Ramos (cell line): ENCODE results near the gene ITPR2.
"Not testable (repeated sequence)": the region's sequence is repeated elsewhere in the genome, so short reads cannot be mapped to it uniquely, and the experiment has no call there.

Source experiments
- in situ Hi-C: fragments of 300-500 bp; cut with MboI; formaldehyde crosslinking; loops from one replicate; pipeline ENCODE4 v1.14.3; 2022; ENCODE audit warnings: low sequenced_read_pairs; ENCODE audit not compliant: unreplicated experiment

Gene ITPR2

GRCh38 chr12:26548227-26548626 is 284.8 kb downstream of the ITPR2 start:
- in situ Hi-C loops: no loop called here

- in situ Hi-C loops: no loop called here
Observed at GRCh38 chr12:26546535-26547314, 286.3 kb downstream of the ITPR2 start.

DNA sequence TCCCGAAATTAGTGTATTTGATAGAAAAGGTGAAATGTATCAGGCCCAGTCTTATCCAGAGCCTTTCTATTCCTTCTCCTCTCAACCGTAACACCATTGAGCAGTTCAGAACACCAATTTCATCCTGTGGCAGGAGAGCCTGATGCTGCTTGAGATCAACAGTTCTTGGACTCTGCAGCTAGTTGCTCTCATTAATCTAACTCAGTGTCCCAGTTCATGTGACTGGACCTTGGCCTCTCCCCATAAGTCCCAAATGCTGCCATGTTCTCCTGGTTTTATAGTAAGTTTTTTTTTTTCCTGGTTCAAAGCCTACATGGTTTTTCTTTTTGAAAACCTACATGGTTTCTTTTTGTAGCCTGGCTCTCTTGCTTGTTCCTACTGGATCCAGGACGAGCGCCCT is 293.9 kb downstream of the ITPR2 start:
- in situ Hi-C loops: no loop called here

DNA sequence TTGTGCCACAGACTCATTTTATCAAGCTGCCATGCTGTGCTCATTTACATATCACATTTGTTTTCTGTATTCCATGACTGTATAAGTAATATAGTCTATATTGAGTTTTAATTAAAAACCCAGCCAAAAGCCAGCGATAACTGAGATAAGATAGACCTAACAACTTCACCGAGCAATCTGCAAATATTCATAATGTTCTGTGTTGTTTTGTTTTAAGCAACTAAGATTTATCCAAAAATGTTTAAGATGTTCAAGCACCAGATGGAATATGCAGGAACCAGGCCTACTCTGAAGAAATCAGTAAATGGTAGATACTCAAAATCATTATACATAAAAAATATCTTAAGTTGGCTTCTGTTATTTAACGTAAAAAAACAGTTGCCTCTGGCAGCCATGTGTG is 295.3 kb downstream of the ITPR2 start:
- in situ Hi-C loops: no loop called here

- in situ Hi-C loops: no loop called here
Observed at GRCh38 chr12:26537126-26537525, 295.9 kb downstream of the ITPR2 start.

- in situ Hi-C loops: no loop called here
Observed at GRCh38 chr12:26535826-26536225, 297.2 kb downstream of the ITPR2 start.

DNA sequence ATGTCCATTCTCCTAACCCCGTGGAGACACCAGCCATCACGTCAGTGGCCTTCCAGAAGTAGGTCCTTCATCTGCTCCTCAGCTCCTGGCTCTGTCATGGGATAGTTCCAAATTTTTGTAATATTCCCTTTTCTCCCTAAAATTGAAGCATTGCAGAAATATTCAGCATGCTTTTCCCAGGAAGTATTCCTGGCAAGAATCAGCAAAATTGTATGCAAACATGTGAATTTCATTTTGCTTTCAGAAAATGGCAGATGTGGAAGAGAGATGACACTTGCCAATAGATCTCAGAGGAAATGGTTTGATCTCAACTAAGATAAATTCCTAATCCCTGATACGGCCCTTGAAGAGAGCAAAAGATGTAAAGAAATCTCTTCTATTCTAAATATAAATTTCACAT is 298.9 kb downstream of the ITPR2 start:
- in situ Hi-C loops: no loop called here

- in situ Hi-C loops: no loop called here
Observed at GRCh38 chr12:26533211-26533610, 299.8 kb downstream of the ITPR2 start.

GRCh38 chr12:26530461-26530860 is 302.5 kb downstream of the ITPR2 start:
- in situ Hi-C loops: no loop called here

DNA sequence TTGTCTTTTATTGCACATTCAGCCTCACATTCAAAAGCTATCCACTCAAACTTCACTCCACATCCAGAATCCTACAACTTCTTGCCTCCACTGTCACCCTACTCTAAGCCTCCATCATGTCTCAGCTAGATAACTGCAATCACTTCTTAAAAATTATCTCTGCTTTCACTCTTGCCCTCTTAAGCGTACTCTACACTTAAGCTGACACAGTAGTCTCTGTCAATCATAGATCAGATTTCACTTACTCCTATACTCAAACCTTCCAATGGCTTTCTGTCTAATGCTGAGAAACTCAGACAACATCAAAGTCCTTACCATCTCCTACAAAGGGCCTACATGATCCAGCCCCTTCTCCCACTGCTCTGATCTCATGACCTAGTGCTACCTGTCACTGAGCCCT is 304.1 kb downstream of the ITPR2 start:
- in situ Hi-C loops: no loop called here

DNA sequence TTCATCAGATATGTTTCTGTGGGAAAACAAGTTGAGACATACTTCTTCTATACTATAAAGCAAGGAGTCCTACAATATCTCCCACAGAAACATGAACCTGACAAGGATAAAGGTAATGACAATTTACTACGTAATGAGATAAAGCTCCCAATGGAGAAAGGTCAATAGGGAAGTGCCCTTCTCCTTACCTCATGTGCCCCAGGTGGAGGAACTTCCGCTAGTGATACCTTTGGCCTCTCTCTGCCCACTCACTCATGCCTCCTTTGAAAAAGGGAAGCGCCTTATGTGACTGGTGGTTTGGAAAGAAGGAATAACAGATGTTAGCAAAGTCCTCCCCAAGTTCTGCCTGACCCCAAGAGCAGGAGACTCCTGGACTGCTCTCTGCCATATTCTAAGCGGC is 305.3 kb downstream of the ITPR2 start:
- in situ Hi-C loops: no loop called here

GRCh38 chr12:26524862-26525465 is 308.0 kb downstream of the ITPR2 start:
- in situ Hi-C loops: no loop called here

DNA sequence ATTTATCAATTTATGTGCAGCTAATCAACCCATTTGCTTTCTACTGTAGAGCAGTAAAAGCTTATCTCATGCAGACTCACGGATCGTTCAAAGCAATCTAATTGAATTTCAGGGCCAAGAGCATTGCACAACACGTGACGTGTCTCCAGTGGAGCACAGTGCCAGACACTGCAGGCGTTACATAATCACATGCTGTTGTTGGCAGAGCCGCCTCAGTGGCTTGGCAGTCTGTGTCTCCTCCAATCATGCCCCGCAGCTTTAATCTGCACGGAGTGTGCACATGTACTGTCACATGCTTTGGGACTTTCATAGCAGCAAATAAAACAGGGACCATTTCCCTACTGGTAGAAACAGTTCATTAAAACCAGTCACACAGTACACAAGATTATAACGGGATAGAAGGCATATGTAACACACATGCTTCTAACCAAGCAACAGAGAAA is 309.3 kb downstream of the ITPR2 start:
- in situ Hi-C loops: no loop called here

GRCh38 chr12:26520869-26521268 is 312.1 kb downstream of the ITPR2 start:
- in situ Hi-C loops: no loop called here

DNA sequence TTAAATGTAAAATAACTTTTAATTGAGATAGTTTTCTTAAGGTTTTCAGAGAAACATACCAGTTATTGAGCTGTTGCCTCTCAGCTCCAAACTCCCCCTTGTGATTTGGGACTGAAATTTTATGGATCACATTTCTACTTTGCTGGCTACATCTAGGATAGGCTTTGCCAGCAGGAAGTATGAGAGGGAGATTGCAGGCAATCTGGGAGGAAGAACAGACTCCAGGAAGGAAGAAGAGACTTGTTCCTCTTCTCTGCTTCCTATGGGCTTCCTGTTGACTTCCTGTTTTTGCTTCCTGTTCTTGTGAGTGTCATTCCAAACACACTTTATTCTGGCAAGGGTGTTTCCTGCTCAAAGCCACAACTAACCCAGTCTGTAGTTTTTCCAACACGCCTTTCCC is 312.9 kb downstream of the ITPR2 start:
- in situ Hi-C loops: no loop called here

- in situ Hi-C loops: no loop called here
Observed at GRCh38 chr12:26519462-26519861, 313.5 kb downstream of the ITPR2 start.

DNA sequence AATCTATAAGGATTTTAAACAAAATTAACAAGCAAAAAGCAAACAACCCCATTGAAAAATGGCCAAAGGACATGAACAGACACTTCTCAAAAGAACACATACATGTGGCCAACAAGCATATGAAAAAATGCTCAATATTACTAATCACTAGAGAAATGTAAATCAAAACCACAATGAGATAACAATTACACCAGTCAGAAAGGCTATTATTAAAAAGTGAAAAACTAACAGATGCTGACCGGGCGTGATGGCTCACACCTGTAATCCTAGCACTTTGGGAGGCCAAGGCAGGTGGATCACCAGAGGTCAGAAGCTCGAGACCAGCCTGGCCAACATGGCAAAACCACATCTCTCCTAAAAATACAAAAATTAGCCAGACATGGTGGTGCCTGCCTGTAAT is 315.7 kb downstream of the ITPR2 start:
- in situ Hi-C loops: not testable (repeated sequence)

DNA sequence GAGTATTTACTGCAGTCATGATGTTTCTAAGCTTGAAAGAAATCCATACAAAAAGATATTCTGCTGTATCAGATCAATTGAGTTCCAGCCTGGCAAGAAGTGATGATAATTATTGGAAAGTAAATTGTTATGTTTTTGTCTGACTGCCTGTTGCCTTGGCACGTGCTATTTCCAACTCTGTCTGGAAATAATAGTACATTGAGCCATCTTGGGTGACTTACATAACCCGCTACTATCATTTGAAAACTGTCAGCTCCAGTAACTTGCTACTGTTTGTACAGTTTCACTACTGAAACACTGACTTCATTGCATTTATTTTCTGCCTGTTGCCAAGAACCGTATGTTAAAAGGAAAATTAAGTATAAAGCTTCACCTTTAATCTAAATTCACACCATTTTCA is 318.6 kb downstream of the ITPR2 start:
- in situ Hi-C loops: no loop called here

DNA sequence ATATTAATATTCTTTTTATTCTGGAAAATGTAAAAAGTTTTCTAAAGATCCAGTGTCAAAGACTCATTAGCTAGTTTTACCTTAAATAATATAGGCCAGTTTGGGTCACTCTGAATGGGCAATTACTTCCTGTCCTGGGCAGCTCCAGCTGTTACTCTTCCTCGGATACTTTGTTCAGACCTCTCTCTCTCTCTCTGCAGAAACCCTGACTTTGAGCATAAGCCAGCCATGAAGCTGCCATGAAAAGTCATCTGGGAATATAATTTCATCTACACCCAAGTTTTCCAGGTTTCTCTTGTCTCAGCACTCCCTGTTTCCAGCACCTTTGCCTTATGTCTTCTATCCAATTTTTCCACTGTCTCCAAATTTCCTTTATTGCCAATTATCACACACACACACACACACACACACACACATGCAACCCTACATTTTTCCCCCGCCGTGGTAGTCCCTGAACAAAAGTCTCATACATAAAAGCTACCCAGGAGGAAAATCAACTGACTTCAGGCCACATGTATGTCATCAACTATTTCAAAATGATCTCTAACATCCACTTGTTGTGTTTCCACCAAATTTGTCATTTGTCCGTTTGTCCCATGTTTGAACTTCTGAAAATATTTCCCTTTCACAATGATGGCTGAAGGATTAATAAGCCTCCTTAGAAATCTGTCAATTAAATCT is 319.5 kb downstream of the ITPR2 start:
- in situ Hi-C loops: no loop called here

GRCh38 chr12:26512213-26512612 is 320.8 kb downstream of the ITPR2 start:
- in situ Hi-C loops: no loop called here

DNA sequence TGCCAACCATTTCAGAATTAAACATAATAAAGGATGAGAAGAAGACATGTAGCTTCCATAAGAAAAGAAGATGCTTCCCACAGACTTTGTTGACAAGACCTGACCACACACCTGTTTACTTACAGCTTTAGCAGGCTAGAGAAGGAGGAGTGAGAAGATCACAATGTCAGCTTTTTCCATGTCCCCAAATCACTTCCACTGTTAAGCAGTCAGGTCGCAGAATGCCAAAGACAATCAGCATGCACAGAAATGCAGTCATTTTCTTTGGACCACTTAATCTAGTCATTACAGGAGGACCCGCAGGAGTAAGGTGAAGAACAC is 322.7 kb downstream of the ITPR2 start:
- in situ Hi-C loops: no loop called here

DNA sequence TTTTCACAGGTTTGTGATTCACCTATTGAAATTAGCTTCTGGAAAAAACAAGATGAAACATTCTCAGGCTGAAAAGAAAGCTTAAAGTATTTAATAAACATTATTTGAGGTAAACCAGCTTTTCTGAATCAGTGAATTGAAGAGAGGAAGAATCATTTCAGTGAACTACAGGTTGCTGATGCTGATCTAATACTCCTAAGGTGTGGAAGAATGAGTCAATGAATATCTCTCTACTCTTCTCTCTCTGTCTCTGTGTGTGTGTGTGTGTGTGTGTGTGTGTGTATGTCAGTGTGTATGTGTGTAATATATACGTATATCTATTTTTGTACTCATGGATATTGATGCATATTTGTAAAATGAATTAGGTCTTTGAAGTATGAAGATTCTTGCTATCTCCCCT is 325.4 kb downstream of the ITPR2 start:
- in situ Hi-C loops: no loop called here
